GM18526 (cell line): ENCODE data around the gene SPAG16.

ENCODE experiments used
- POLR2A ChIP-seq: IDR thresholded peaks from 3 replicates; pipeline ENCODE4 v1.6.1; 2011; ENCODE audit not compliant: insufficient read length; ENCODE audit errors: extremely low read depth

The SPAG16 gene

GRCh38 chr2:213689585-213689984 is 405.3 kb downstream of the SPAG16 start:
- TF ChIP-seq POLR2A: no peak

- TF ChIP-seq POLR2A: no peak
Observed at GRCh38 chr2:213691351-213691750, 407.1 kb downstream of the SPAG16 start.

- TF ChIP-seq POLR2A: no peak
Observed at GRCh38 chr2:213696442-213696841, 412.2 kb downstream of the SPAG16 start.

- TF ChIP-seq POLR2A: no peak
Observed at GRCh38 chr2:213703406-213704098, 419.3 kb downstream of the SPAG16 start.

- TF ChIP-seq POLR2A: no peak
Observed at GRCh38 chr2:213710164-213710563, 425.9 kb downstream of the SPAG16 start.

GRCh38 chr2:213722565-213722964 is 438.3 kb downstream of the SPAG16 start:
- no peak for TF ChIP-seq POLR2A

GRCh38 chr2:213723041-213723560 is 438.8 kb downstream of the SPAG16 start:
- TF ChIP-seq POLR2A: no peak

GRCh38 chr2:213723707-213724106 is 439.4 kb downstream of the SPAG16 start:
- no peak for TF ChIP-seq POLR2A

GRCh38 chr2:213726101-213726500 is 441.8 kb downstream of the SPAG16 start:
- TF ChIP-seq POLR2A: no peak

GRCh38 chr2:213733893-213734292 is 449.6 kb downstream of the SPAG16 start:
- TF ChIP-seq POLR2A: no peak

GRCh38 chr2:213740453-213740852 is 456.2 kb downstream of the SPAG16 start:
- TF ChIP-seq POLR2A: no peak

GRCh38 chr2:213751446-213751845 is 467.2 kb downstream of the SPAG16 start:
- TF ChIP-seq POLR2A: no peak

- TF ChIP-seq POLR2A: no peak
Observed at GRCh38 chr2:213752575-213752974, 468.3 kb downstream of the SPAG16 start.

GRCh38 chr2:213757525-213757924 is 473.3 kb downstream of the SPAG16 start:
- TF ChIP-seq POLR2A: no peak

GRCh38 chr2:213763354-213763753 is 479.1 kb downstream of the SPAG16 start:
- no peak for TF ChIP-seq POLR2A

GRCh38 chr2:213763963-213764362 is 479.7 kb downstream of the SPAG16 start:
- TF ChIP-seq POLR2A: no peak

GRCh38 chr2:213764849-213765248 is 480.6 kb downstream of the SPAG16 start:
- no peak for TF ChIP-seq POLR2A
